Mammary epithelial cell (primary cell): ENCODE data around the gene GHRHR.

Experiments used
- CTCF ChIP-seq, 2 donors: IDR thresholded peaks in 1 of 2; conservative IDR thresholded peaks in 1 of 2; 2 replicates each; pipeline ENCODE4 v1.5.1; 2011 to 2012; ENCODE audit warnings: inconsistent platforms in 2 of 2, low read length in 2 of 2, mild to moderate bottlenecking in 2 of 2, control low read depth in 1 of 2, low read depth in 1 of 2; ENCODE audit not compliant: insufficient read depth in 1 of 2; ENCODE audit errors: extremely low read depth in 1 of 2
- EZH2 ChIP-seq: IDR thresholded peaks from 2 replicates; pipeline ENCODE4 v1.6.1; 2012; ENCODE audit warnings: low read length, inconsistent platforms, borderline replicate concordance

- TF ChIP-seq EZH2, result no peak
- no peak for TF ChIP-seq CTCF (conservative IDR thresholded peaks at IDR 0.05 in 1 of 2, IDR thresholded peaks at IDR 0.05 in 1 of 2; ENCODE audit: extremely low read depth in 1 of 2, insufficient read depth in 1 of 2, low read depth in 1 of 2, low read length in 2 of 2)
Observed at GRCh38 chr7:30965372-30965771, 1.6 kb downstream of the GHRHR start.
